ENCODE data around the gene TFE3. TPM values are rescaled to one million over a fixed set of nuclear protein-coding genes. Genes with fewer than 3 reads are reported as not detected.

Gene TFE3
- total and polyA plus RNA-seq, 10 of the 15 experiments (the other 5 are each of a cell fraction or from before 2014, with no cell fraction given) = 3.5 to 20.4 (median 11.6) TPM

DNA sequence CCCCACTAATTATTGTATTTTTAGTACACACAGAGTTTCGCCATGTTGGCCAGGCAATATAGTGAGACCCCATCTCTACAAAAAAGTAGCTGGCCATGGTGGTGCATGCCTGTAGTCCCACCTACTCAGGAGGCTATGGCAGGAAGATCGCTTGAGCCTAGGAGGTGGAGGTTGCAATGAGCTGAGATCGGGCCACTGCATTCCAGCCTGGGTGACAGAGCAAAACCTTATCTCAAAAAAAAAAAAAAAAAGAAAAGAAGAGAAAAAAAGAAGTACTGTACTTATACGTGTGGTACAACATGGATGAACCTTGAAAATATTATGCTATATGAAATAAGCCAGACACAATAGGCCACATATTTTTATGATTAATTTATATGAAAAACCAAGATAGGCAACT lies 46.4 kb upstream of the TFE3 start:
- ATAC-seq = no peak
- in situ Hi-C loops (cut with MboI) = no loop called here

DNA sequence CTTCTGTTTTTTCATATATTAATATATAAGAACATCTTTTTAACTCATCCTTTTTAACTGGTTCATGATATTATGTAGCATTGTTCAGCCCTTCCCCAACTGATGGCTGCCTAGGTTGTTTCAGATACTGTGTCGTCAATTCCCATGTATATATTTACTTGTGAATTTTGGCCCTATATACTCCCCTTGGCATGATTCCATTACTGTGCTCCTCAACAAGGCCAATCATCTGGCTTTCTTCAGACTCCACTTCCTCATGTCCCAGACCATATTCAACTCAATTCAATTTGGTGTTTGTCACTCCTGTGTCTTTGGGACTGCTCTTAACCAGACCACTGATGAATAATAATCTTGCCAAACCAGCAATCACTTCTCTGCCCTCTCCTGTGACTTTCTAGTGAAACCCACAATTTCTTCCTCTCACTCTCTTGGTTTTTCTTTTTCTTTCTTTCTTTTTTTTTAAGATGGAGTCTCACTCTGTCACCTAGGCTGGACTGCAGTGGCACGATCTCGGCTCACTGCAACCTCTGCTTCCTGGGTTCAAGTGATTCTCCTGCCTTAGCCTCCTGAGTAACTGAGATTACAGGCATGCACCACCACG lies 39.2 kb upstream of the TFE3 start:
- no peaks in the 10 kb centered on the region; the same call in 1 of the 2 replicates for H3K79me2 ChIP-seq (ENCODE audit: control insufficient read depth, insufficient read depth, low read length)
- ATAC-seq = no peak
- no TSS peak for BruUV-seq (replicated peaks)
- H3K27me3 ChIP-seq (replicated peaks in 1 of 2; ENCODE audit: control insufficient read depth in 2 of 2, insufficient read depth in 2 of 2, low read length in 1 of 2) = no peaks in the 10 kb centered on the region
- no peak overlapping the region for H3K4me2 ChIP-seq (ENCODE audit: control insufficient read depth, insufficient read depth)
- no peak overlapping the region for H2AFZ ChIP-seq (ENCODE audit: control insufficient read depth, low read depth, low read length)
- H3K4me1 ChIP-seq (ENCODE audit: control insufficient read depth, insufficient read depth, low read length) = no peaks in the 10 kb centered on the region
- in situ Hi-C loops (cut with MboI) = no loop called here
- 89% methylated on average over 4 of the region's 4 CpGs for WGBS (ENCODE audit: insufficient coverage, insufficient replicate concordance, low lambda C conversion rate, missing lambda C conversion rate)
- H3K36me3 ChIP-seq (ENCODE audit: control insufficient read depth in 2 of 2, insufficient read depth in 2 of 2, low read length in 1 of 2) = no peaks in the 10 kb centered on the region
- no peak overlapping the region for H3K4me3 ChIP-seq
- DNase-seq (ENCODE audit: low read depth, low spot score) = no peak
- intact Hi-C loops (cut with micrococcal nuclease; ENCODE audit: unreplicated experiment) = no loop called here
- no peak overlapping the region for H3K27ac ChIP-seq (ENCODE audit: control insufficient read depth, insufficient read depth)
- no peaks in the 10 kb centered on the region for H3K9me3 ChIP-seq (replicated peaks; ENCODE audit: control insufficient read depth, insufficient read depth, low read length)
- ChIA-PET SMC1A (ENCODE audit: uncharacterized antibody, unreplicated experiment) (no interaction called here), POLR2A (no interaction called here), CTCF (no interaction called here), RAD21 (ENCODE audit: unreplicated experiment) (no interaction called here)
- H4K20me1 ChIP-seq (ENCODE audit: control insufficient read depth, insufficient read depth) = no peaks in the 10 kb centered on the region
- TF ChIP-seq, protein P1, sequence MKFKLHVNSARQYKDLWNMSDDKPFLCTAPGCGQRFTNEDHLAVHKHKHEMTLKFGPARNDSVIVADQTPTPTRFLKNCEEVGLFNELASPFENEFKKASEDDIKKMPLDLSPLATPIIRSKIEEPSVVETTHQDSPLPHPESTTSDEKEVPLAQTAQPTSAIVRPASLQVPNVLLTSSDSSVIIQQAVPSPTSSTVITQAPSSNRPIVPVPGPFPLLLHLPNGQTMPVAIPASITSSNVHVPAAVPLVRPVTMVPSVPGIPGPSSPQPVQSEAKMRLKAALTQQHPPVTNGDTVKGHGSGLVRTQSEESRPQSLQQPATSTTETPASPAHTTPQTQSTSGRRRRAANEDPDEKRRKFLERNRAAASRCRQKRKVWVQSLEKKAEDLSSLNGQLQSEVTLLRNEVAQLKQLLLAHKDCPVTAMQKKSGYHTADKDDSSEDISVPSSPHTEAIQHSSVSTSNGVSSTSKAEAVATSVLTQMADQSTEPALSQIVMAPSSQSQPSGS (IDR thresholded peaks at IDR 0.05; ENCODE audit: low read length) = no peak
- TF ChIP-seq POLR2A (IDR thresholded peaks at IDR 0.05; ENCODE audit: low read depth, low read length) (no peak), TAF1 (IDR thresholded peaks at IDR 0.05; ENCODE audit: borderline replicate concordance, low read depth, low read length) (no peak)
- TF ChIP-seq, protein P2, sequence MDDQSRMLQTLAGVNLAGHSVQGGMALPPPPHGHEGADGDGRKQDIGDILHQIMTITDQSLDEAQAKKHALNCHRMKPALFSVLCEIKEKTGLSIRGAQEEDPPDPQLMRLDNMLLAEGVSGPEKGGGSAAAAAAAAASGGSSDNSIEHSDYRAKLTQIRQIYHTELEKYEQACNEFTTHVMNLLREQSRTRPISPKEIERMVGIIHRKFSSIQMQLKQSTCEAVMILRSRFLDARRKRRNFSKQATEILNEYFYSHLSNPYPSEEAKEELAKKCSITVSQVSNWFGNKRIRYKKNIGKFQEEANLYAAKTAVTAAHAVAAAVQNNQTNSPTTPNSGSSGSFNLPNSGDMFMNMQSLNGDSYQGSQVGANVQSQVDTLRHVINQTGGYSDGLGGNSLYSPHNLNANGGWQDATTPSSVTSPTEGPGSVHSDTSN (IDR thresholded peaks at IDR 0.05; ENCODE audit: insufficient replicate concordance, low read depth, low read length) = no peak
- no peak overlapping the region for H3K9ac ChIP-seq (ENCODE audit: control insufficient read depth, insufficient read depth, low read length)
- no peak for FAIRE-seq

More for the DNA sequence above, 46.4 kb upstream of the TFE3 start:
- Histone ChIP-seq H3K4me1 (ENCODE audit: control insufficient read depth, insufficient read depth, low read length) (no peaks in the 10 kb centered on the region), H3K9ac (ENCODE audit: control insufficient read depth, insufficient read depth, low read length) (no peak overlapping the region), H3K79me2 (ENCODE audit: control insufficient read depth, insufficient read depth, low read length) (no peaks in the 10 kb centered on the region), H3K36me3 (ENCODE audit: control insufficient read depth in 2 of 2, insufficient read depth in 2 of 2, low read length in 1 of 2) (no peaks in the 10 kb centered on the region), H3K27me3 (replicated peaks in 1 of 2; ENCODE audit: control insufficient read depth in 2 of 2, insufficient read depth in 2 of 2, low read length in 1 of 2) (no peaks in the 10 kb centered on the region), H4K20me1 (ENCODE audit: control insufficient read depth, insufficient read depth) (no peaks in the 10 kb centered on the region), H3K27ac (ENCODE audit: control insufficient read depth, insufficient read depth) (no peak overlapping the region), H2AFZ (ENCODE audit: control insufficient read depth, low read depth, low read length) (no peak overlapping the region), H3K9me3 (replicated peaks; ENCODE audit: control insufficient read depth, insufficient read depth, low read length) (no peaks in the 10 kb centered on the region), H3K4me2 (ENCODE audit: control insufficient read depth, insufficient read depth) (no peak overlapping the region), H3K4me3 (no peak overlapping the region)
- FAIRE-seq (no peak), DNase-seq (ENCODE audit: low read depth, low spot score) (no peak)
- CTCF ChIA-PET = no interaction called here
- POLR2A ChIA-PET = no interaction called here
- TF ChIP-seq MYB (IDR thresholded peaks at IDR 0.05; ENCODE audit: borderline replicate concordance, low read depth, low read length) = no peak
- intact Hi-C loops (cut with micrococcal nuclease; ENCODE audit: unreplicated experiment) = no loop called here
- SMC1A ChIA-PET (ENCODE audit: uncharacterized antibody, unreplicated experiment) = no interaction called here
- WGBS (ENCODE audit: insufficient coverage, insufficient replicate concordance, low lambda C conversion rate, missing lambda C conversion rate) = 79% methylated on average over 4 of the region's 4 CpGs
- RAD21 ChIA-PET (ENCODE audit: unreplicated experiment) = no interaction called here
- BruUV-seq (replicated peaks) = no TSS peak

All from GM12878 (cell line).